LoVo (cell line): ENCODE results near the gene OAS1.
A peak's percentile ranks its signal among the peaks of the same experiment; 100 is the strongest.
"Not testable (repeated sequence)": the region's sequence is repeated elsewhere in the genome, so short reads cannot be mapped to it uniquely, and the experiment has no call there.

Experiments
- DNase-seq: peaks from one replicate; pipeline ENCODE4 v3.0.0-alpha.2; 2016; ENCODE audit warnings: low spot score

OAS1 gene

GRCh38 chr12:112937741-112938719, 31.3 kb downstream of the OAS1 start, which contains the start of gene OAS3:
TSS of gene OAS3 (plus strand) at chr12:112938474. CDS start at chr12:112938531, 57 bp downstream.
- DNase-seq = peak; percentile 90

GRCh38 chr12:112938751-112939150, 32.0 kb downstream of the OAS1 start:
- no peak for DNase-seq

- no peak for DNase-seq
These were observed 33.1 kb downstream of the OAS1 start for GRCh38 chr12:112939761-112940381.

- no peak for DNase-seq
These were observed 35.0 kb downstream of the OAS1 start for GRCh38 chr12:112941528-112942335.

- no peak for DNase-seq
These were observed 35.8 kb downstream of the OAS1 start for GRCh38 chr12:112942572-112942971.

GRCh38 chr12:112944024-112944690, 37.4 kb downstream of the OAS1 start:
- DNase-seq = no peak

GRCh38 chr12:112945515-112945914, 38.8 kb downstream of the OAS1 start:
- DNase-seq = no peak

GRCh38 chr12:112946236-112947000, 39.7 kb downstream of the OAS1 start:
- no peak for DNase-seq

- no peak for DNase-seq
These were observed 40.6 kb downstream of the OAS1 start for GRCh38 chr12:112947314-112947713.

- DNase-seq = no peak
These were observed 41.0 kb downstream of the OAS1 start for GRCh38 chr12:112947761-112948160.

- DNase-seq = no peak
These were observed 42.0 kb downstream of the OAS1 start for GRCh38 chr12:112948806-112949205.

GRCh38 chr12:112950701-112951100, 43.9 kb downstream of the OAS1 start:
- no peak for DNase-seq

- not testable (repeated sequence) for DNase-seq
These were observed 50.4 kb downstream of the OAS1 start for GRCh38 chr12:112957125-112957524.

GRCh38 chr12:112961074-112961473, 54.3 kb downstream of the OAS1 start:
- no peak for DNase-seq

GRCh38 chr12:112961536-112961935, 54.8 kb downstream of the OAS1 start:
- DNase-seq = no peak

- no peak for DNase-seq
These were observed 55.8 kb downstream of the OAS1 start for GRCh38 chr12:112962561-112962960.

GRCh38 chr12:112963227-112963861, 56.6 kb downstream of the OAS1 start:
- no peak for DNase-seq

GRCh38 chr12:112964067-112964670, 57.4 kb downstream of the OAS1 start:
- DNase-seq = no peak

- no peak for DNase-seq
These were observed 58.2 kb downstream of the OAS1 start for GRCh38 chr12:112964915-112965314.

GRCh38 chr12:112965643-112966042, 58.9 kb downstream of the OAS1 start:
- no peak for DNase-seq
